ENCODE results near the gene FLACC1. TPM values are rescaled to one million over a fixed set of nuclear protein-coding genes. Genes with fewer than 3 reads are reported as not detected.

Gene FLACC1
- total RNA-seq, 1 donor from 2014 or later: 1.2 TPM

DNA sequence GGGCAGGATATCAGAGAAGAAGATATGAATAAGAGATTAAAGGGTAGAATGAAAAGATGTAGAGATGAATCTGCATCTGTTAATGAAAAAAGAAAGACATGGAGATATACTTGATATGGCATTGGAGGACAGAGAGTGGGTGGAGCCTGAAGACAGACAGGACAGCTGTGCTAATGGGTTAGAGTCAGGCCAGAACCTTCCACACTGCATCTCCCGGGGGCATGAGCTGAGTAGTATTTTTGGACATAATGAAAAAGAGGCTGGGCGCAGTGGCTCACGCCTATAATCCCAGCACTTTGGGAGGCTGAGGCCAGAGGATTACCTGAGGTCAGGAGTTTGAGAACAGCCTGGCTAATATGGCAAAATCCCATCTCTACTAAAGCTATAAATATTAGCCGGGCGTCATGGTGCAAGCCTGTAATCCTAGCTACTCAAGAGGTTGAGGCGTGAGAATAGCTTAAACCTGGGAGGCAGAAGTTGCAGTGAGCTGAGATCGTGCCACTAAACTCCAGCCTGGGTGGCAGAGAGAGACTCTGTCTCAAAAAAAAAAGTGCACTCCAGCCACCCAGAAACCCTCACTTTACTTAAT, 11.4 kb downstream of the FLACC1 start:
- H3K9me3 Mint-ChIP-seq (ENCODE audit: unreplicated experiment): peaks cover 5% of the 10 kb centered on the region
- H3K4me3 Mint-ChIP-seq (ENCODE audit: unreplicated experiment): no peak overlapping the region
- no peaks in the 10 kb centered on the region for H3K27me3 Mint-ChIP-seq (ENCODE audit: unreplicated experiment)
- no peak for TF ChIP-seq CTCF (IDR thresholded peaks at IDR 0.05; ENCODE audit: partially characterized antibody, unreplicated experiment)
- H3K4me1 Mint-ChIP-seq (ENCODE audit: low read depth, unreplicated experiment): peaks cover 20% of the 10 kb centered on the region
- peaks cover 5% of the 10 kb centered on the region for H3K36me3 Mint-ChIP-seq (ENCODE audit: unreplicated experiment)
- DNase-seq: no peak
- H3K27ac Mint-ChIP-seq (ENCODE audit: unreplicated experiment): no peak overlapping the region

DNA sequence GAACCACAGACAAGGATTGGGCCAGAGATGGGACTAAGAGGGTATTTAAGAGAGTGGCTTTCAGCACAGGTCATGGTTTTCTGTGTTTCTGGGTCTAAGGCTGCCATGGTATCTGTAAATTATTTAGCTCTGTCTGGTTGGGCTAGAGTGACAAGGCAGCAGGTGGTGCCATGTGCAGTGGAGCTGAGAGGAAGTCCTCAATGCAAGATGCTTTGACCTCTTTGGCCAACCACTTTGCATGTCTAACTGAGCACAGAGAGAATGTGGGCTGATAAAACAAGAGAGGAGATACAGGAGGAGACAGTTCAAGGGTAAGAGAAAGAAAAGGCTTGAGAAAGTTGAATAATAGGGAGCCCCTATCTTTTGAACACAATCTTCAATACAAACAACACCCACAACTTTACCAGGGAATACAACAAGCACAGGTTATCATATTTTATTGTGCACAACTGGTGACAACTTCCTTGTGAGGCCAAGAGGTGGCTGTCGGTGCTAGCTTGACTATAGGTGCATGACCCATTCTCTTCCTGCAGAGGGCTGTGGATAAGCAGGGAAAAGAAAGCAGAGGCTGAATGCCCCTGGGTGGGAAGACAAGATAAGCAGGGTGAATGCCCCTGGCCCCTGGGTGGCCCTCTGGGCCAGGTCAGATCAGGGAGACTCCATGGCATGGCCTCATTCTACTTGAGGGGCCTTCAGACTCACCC, 12.3 kb downstream of the FLACC1 start:
- DNase-seq: no peak
- H3K27me3 Mint-ChIP-seq (ENCODE audit: unreplicated experiment): no peaks in the 10 kb centered on the region
- H3K4me3 Mint-ChIP-seq (ENCODE audit: unreplicated experiment): no peak overlapping the region
- peaks cover 20% of the 10 kb centered on the region for H3K4me1 Mint-ChIP-seq (ENCODE audit: low read depth, unreplicated experiment)
- peaks cover 5% of the 10 kb centered on the region for H3K9me3 Mint-ChIP-seq (ENCODE audit: unreplicated experiment)
- no peak for TF ChIP-seq CTCF (IDR thresholded peaks at IDR 0.05; ENCODE audit: partially characterized antibody, unreplicated experiment)
- H3K27ac Mint-ChIP-seq (ENCODE audit: unreplicated experiment): no peak overlapping the region
- peaks cover 5% of the 10 kb centered on the region for H3K36me3 Mint-ChIP-seq (ENCODE audit: unreplicated experiment)

DNA sequence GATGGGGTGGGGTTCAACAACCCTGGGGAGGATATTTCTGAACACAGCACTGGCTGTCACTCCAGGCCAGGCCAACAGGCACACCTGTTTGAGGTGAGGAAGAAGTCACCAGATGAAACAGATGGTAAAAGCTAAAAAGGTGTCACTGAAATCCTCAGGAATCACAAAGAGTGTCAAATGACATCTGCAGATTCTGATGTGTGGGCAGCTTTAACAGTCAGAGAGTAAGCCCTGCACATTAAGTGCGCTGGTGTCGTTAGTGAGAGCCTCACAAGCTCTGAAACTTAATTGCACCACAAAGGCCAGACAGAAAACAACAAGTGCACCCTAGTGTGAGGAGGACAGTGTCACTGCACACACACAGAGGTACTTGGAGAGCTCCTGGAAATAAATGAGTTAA, 13.6 kb downstream of the FLACC1 start:
- H3K4me1 Mint-ChIP-seq (ENCODE audit: low read depth, unreplicated experiment): peaks cover 20% of the 10 kb centered on the region
- no peak for TF ChIP-seq CTCF (IDR thresholded peaks at IDR 0.05; ENCODE audit: partially characterized antibody, unreplicated experiment)

GRCh38 chr2:201342923-201343322, 14.2 kb downstream of the FLACC1 start:
- peaks cover 5% of the 10 kb centered on the region for H3K9me3 Mint-ChIP-seq (ENCODE audit: unreplicated experiment)
- H3K4me1 Mint-ChIP-seq (ENCODE audit: low read depth, unreplicated experiment): peaks cover 20% of the 10 kb centered on the region
- no peaks in the 10 kb centered on the region for H3K27me3 Mint-ChIP-seq (ENCODE audit: unreplicated experiment)
- no peak for DNase-seq
- TF ChIP-seq CTCF (IDR thresholded peaks at IDR 0.05; ENCODE audit: partially characterized antibody, unreplicated experiment): no peak
- no peak overlapping the region for H3K27ac Mint-ChIP-seq (ENCODE audit: unreplicated experiment)
- H3K36me3 Mint-ChIP-seq (ENCODE audit: unreplicated experiment): peaks cover 5% of the 10 kb centered on the region
- no peak overlapping the region for H3K4me3 Mint-ChIP-seq (ENCODE audit: unreplicated experiment)

More for the DNA sequence above, 13.6 kb downstream of the FLACC1 start:
- Mint-ChIP-seq H3K27me3 (ENCODE audit: unreplicated experiment) (no peaks in the 10 kb centered on the region), H3K9me3 (ENCODE audit: unreplicated experiment) (peaks cover 5% of the 10 kb centered on the region), H3K36me3 (ENCODE audit: unreplicated experiment) (peaks cover 5% of the 10 kb centered on the region), H3K4me3 (ENCODE audit: unreplicated experiment) (no peak overlapping the region), H3K27ac (ENCODE audit: unreplicated experiment) (no peak overlapping the region)
- no peak for DNase-seq

DNA sequence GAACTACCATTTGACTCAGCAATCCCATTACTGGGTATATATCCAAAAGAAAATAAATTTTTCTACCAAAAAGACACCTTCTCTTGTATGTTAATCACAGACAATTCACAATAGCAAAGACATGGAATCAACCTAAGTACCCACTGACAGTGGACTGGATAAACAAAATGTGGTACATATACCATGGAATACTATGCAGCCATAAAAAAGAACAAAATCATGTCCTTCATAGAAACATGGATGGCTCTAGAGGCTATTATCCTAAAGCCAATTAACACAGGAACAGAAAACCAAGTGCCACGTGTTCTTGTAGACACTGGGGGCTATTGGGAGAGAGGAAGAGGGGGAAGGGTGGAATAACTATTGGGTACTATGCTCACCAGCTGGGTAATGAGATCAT, 27.7 kb downstream of the FLACC1 start:
- Mint-ChIP-seq H3K27ac (ENCODE audit: unreplicated experiment) (no peak overlapping the region), H3K27me3 (ENCODE audit: unreplicated experiment) (no peaks in the 10 kb centered on the region), H3K4me1 (ENCODE audit: low read depth, unreplicated experiment) (no peaks in the 10 kb centered on the region), H3K36me3 (ENCODE audit: unreplicated experiment) (peaks cover 10% of the 10 kb centered on the region), H3K4me3 (ENCODE audit: unreplicated experiment) (no peak overlapping the region), H3K9me3 (ENCODE audit: unreplicated experiment) (no peaks in the 10 kb centered on the region)
- no peak for TF ChIP-seq CTCF (IDR thresholded peaks at IDR 0.05; ENCODE audit: partially characterized antibody, unreplicated experiment)
- DNase-seq: no peak

All from glutamatergic neuron (in vitro differentiated cells).